ENCODE results near the gene SGK1.
"Not testable (repeated sequence)": the region's sequence is repeated elsewhere in the genome, so short reads cannot be mapped to it uniquely, and the experiment has no call there.

The SGK1 gene

GRCh38 chr6:134221250-134221649 is 96.7 kb downstream of the SGK1 start:
- Histone ChIP-seq H3K27ac (no peak overlapping the region), H3K4me1 (no peaks in the 10 kb centered on the region), H3K9me3 (no peaks in the 10 kb centered on the region), H3K4me3 (no peak overlapping the region), H3K27me3 (no peaks in the 10 kb centered on the region), H3K36me3 (no peaks in the 10 kb centered on the region)
- DNase-seq = no peak
- intact Hi-C loops (cut with DNase I; ENCODE audit: low total_unique reads) = no loop called here
- no peak for TF ChIP-seq CTCF (IDR thresholded peaks at IDR 0.05)

- intact Hi-C loops (cut with DNase I; ENCODE audit: low total_unique reads) = no loop called here
- Histone ChIP-seq H3K36me3 (no peaks in the 10 kb centered on the region), H3K4me1 (no peaks in the 10 kb centered on the region), H3K27me3 (no peaks in the 10 kb centered on the region), H3K4me3 (no peak overlapping the region), H3K9me3 (no peaks in the 10 kb centered on the region), H3K27ac (no peak overlapping the region)
- no peak for DNase-seq
- TF ChIP-seq CTCF (IDR thresholded peaks at IDR 0.05) = no peak
These were observed 100.1 kb downstream of the SGK1 start for GRCh38 chr6:134217798-134218140.

GRCh38 chr6:134217105-134217797 is 100.7 kb downstream of the SGK1 start:
- intact Hi-C loops (cut with DNase I; ENCODE audit: low total_unique reads) = no loop called here
- Histone ChIP-seq H3K4me1 (no peaks in the 10 kb centered on the region), H3K27me3 (no peaks in the 10 kb centered on the region), H3K36me3 (no peaks in the 10 kb centered on the region), H3K27ac (no peak overlapping the region), H3K4me3 (no peak overlapping the region), H3K9me3 (no peaks in the 10 kb centered on the region)
- no peak for DNase-seq
- TF ChIP-seq CTCF (IDR thresholded peaks at IDR 0.05) = no peak

- H3K27ac ChIP-seq = no peak overlapping the region
- no peak for DNase-seq
These were observed 101.5 kb downstream of the SGK1 start for GRCh38 chr6:134216301-134217010.

GRCh38 chr6:134213410-134213809 is 104.5 kb downstream of the SGK1 start:
- H3K4me3 ChIP-seq; H3K9me3 ChIP-seq; H3K27me3 ChIP-seq; H3K27ac ChIP-seq; DNase-seq; intact Hi-C loops (cut with DNase I; ENCODE audit: low total_unique reads); H3K4me1 ChIP-seq; H3K36me3 ChIP-seq: not testable (repeated sequence)

More at GRCh38 chr6:134216301-134217010, 101.5 kb downstream of the SGK1 start:
- H3K4me1 ChIP-seq = no peaks in the 10 kb centered on the region
- H3K36me3 ChIP-seq = no peaks in the 10 kb centered on the region
- no peaks in the 10 kb centered on the region for H3K9me3 ChIP-seq
- no peak overlapping the region for H3K4me3 ChIP-seq
- no peaks in the 10 kb centered on the region for H3K27me3 ChIP-seq
- intact Hi-C loops (cut with DNase I; ENCODE audit: low total_unique reads) = no loop called here
- no peak for TF ChIP-seq CTCF (IDR thresholded peaks at IDR 0.05)

- H3K4me3 ChIP-seq = no peak overlapping the region
- DNase-seq = no peak
- H3K27me3 ChIP-seq = no peaks in the 10 kb centered on the region
- intact Hi-C loops (cut with DNase I; ENCODE audit: low total_unique reads) = no loop called here
- H3K27ac ChIP-seq = no peak overlapping the region
- TF ChIP-seq CTCF (IDR thresholded peaks at IDR 0.05) = no peak
- no peaks in the 10 kb centered on the region for H3K36me3 ChIP-seq
- no peaks in the 10 kb centered on the region for H3K4me1 ChIP-seq
- no peaks in the 10 kb centered on the region for H3K9me3 ChIP-seq
These were observed 106.6 kb downstream of the SGK1 start for GRCh38 chr6:134211297-134211696.
